Measurements from ENCODE around the gene ADCY3.

DNA sequence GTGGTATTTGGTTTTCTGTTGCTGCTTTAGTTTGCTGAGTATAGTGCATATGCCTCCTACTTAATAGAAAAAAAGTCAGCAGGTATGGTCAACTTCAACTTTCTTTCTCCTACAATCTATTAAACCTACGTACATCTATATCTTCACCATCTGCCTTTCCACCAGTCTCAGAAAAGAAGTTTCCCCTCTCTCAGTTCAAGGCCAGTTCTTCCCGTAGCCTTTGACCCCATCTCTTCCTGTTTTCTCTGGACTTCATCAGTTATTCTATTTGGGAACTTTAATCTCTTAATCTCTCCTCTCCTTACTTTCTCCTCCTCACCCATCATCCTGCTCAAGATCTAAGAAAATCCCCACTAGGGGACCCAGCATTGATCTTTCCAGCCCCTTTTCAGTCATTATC is 132.5 kb downstream of the ADCY3 start:
- TF ChIP-seq ZNF274 (IDR thresholded peaks at IDR 0.05; ENCODE audit: insufficient read depth, insufficient read length) = no peak
- TF ChIP-seq, protein P1, sequence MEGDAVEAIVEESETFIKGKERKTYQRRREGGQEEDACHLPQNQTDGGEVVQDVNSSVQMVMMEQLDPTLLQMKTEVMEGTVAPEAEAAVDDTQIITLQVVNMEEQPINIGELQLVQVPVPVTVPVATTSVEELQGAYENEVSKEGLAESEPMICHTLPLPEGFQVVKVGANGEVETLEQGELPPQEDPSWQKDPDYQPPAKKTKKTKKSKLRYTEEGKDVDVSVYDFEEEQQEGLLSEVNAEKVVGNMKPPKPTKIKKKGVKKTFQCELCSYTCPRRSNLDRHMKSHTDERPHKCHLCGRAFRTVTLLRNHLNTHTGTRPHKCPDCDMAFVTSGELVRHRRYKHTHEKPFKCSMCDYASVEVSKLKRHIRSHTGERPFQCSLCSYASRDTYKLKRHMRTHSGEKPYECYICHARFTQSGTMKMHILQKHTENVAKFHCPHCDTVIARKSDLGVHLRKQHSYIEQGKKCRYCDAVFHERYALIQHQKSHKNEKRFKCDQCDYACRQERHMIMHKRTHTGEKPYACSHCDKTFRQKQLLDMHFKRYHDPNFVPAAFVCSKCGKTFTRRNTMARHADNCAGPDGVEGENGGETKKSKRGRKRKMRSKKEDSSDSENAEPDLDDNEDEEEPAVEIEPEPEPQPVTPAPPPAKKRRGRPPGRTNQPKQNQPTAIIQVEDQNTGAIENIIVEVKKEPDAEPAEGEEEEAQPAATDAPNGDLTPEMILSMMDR (IDR thresholded peaks at IDR 0.05 in 2 of 3, conservative IDR thresholded peaks at IDR 0.05 in 1 of 3; ENCODE audit: control insufficient read depth in 2 of 3, extremely low read depth in 1 of 3, insufficient read depth in 1 of 3, low read depth in 3 of 3, low read length in 3 of 3) = no peak
- TF ChIP-seq TCF3 (IDR thresholded peaks at IDR 0.05; ENCODE audit: borderline replicate concordance, insufficient read depth, low read depth, low read length) = no peak
- TF ChIP-seq RFX5 (IDR thresholded peaks at IDR 0.05; ENCODE audit: low read depth, low read length) = no peak
- TF ChIP-seq KDM1A (IDR thresholded peaks at IDR 0.05; ENCODE audit: borderline replicate concordance) = no peak
- no peak for TF ChIP-seq SUZ12 (IDR thresholded peaks at IDR 0.05; ENCODE audit: unreplicated experiment)
- TF ChIP-seq CHD2 (IDR thresholded peaks at IDR 0.05; ENCODE audit: borderline replicate concordance, low read depth, low read length) = no peak
- no peak for TF ChIP-seq HDAC6 (IDR thresholded peaks at IDR 0.05; ENCODE audit: unreplicated experiment)
- no peak for TF ChIP-seq YY1 (IDR thresholded peaks at IDR 0.05; ENCODE audit: low read depth, low read length)
- no peak for TF ChIP-seq CBFB (IDR thresholded peaks at IDR 0.05; ENCODE audit: low read depth)
- no peak for TF ChIP-seq STAT1 (conservative IDR thresholded peaks at IDR 0.05)
- TF ChIP-seq, protein P2, sequence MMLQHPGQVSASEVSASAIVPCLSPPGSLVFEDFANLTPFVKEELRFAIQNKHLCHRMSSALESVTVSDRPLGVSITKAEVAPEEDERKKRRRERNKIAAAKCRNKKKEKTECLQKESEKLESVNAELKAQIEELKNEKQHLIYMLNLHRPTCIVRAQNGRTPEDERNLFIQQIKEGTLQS (IDR thresholded peaks at IDR 0.05; ENCODE audit: borderline replicate concordance, extremely low read depth, low read depth, low read length) = no peak
- no peak for TF ChIP-seq POLR2AphosphoS5 (IDR thresholded peaks at IDR 0.05; ENCODE audit: low read length)
- no peak for TF ChIP-seq CBX5 (IDR thresholded peaks at IDR 0.05; ENCODE audit: low read depth)
